ENCODE results near the gene IQSEC1.

IQSEC1 gene

GRCh38 chr3:13067778-13068177, 5.5 kb downstream of the IQSEC1 start:
- no peak for DNase-seq (ENCODE audit: low spot score)

- no peak for DNase-seq (ENCODE audit: low spot score)
Measured at GRCh38 chr3:13066834-13067233, 6.4 kb downstream of the IQSEC1 start.

DNA sequence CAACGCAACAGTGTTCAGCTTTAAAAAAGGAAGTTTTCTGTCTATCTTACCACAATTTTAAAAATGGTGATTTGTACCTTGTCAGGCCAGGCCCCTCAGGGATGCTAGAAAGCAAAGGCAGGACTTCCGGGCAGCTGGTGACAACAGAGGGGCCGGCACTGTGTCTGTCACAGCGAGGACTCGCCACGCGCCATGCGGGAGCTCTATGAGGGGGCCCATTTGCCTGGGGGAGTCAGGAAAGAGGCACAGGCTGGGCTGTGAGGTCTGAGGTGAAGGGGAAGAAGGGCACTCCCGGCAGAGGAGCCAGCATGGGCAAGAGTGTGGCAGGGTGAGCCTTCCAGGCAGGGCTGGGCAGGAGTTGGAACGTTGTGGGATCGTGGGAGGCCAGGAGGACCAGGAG, 7.0 kb downstream of the IQSEC1 start:
- DNase-seq (ENCODE audit: low spot score) = no peak

GRCh38 chr3:13065727-13066126, 7.5 kb downstream of the IQSEC1 start:
- no peak for DNase-seq (ENCODE audit: low spot score)

GRCh38 chr3:13064964-13065363, 8.3 kb downstream of the IQSEC1 start:
- no peak for DNase-seq (ENCODE audit: low spot score)

- no peak for DNase-seq (ENCODE audit: low spot score)
Measured at GRCh38 chr3:13064159-13064868, 8.9 kb downstream of the IQSEC1 start.

GRCh38 chr3:13063225-13063624, 10.0 kb downstream of the IQSEC1 start:
- no peak for DNase-seq (ENCODE audit: low spot score)

- DNase-seq (ENCODE audit: low spot score) = no peak
Measured at GRCh38 chr3:13062647-13063046, 10.6 kb downstream of the IQSEC1 start.

DNA sequence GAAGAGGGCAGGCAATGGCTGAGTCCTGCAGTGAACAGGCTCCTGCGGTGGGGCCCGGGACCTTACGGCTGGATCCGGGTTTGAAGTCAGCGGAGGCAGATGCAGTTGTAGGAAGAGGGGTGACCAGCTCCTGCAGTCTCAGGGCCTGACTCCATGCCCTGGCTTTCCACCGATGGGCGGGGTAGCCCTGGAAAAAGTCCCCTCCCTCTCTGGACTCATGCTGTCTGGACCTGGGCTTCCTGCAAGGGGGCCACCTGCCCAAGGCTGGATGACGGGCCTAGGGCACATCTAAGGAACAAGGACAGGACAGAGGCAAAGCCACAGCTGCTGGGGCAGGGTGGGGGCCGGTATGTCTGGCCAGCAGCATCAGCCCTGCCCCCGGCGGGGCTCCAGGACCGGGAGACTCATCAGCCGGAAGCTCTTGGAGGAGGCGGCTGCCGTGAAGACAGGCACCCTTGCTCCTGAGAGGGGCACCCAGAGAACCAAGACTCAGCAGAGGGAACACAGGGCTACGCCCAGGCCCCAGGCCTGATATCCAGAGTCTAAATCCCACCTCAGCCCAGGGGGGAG, 12.8 kb downstream of the IQSEC1 start:
- DNase-seq (ENCODE audit: low spot score) = no peak

- DNase-seq (ENCODE audit: low spot score) = no peak
Measured at GRCh38 chr3:13058346-13059120, 14.7 kb downstream of the IQSEC1 start.

GRCh38 chr3:13057282-13058040, 15.8 kb downstream of the IQSEC1 start:
- no peak for DNase-seq (ENCODE audit: low spot score)

DNA sequence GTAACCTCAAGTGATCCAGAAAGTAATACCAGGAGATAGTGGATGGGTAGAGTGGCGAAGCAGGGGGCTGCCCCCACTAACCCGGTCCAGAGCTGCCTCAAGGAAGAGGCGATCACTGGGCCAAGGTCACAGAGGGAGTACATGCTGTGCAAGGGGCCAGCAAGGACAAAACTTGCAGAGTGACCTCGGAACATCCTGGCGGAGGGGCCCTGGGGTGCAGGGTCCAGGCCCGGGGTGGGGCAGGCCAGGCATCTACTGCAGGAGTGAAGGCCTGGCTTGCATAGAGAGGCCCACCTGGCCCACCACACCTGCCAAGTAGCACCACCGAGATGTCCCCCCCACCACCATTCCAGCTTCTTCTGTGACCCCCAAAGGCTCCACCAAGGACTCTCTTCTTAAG, 17.6 kb downstream of the IQSEC1 start:
- DNase-seq (ENCODE audit: low spot score) = no peak

- DNase-seq (ENCODE audit: low spot score) = no peak
Measured at GRCh38 chr3:13054341-13055285, 18.6 kb downstream of the IQSEC1 start.

GRCh38 chr3:13053893-13054292, 19.3 kb downstream of the IQSEC1 start:
- no peak for DNase-seq (ENCODE audit: low spot score)

DNA sequence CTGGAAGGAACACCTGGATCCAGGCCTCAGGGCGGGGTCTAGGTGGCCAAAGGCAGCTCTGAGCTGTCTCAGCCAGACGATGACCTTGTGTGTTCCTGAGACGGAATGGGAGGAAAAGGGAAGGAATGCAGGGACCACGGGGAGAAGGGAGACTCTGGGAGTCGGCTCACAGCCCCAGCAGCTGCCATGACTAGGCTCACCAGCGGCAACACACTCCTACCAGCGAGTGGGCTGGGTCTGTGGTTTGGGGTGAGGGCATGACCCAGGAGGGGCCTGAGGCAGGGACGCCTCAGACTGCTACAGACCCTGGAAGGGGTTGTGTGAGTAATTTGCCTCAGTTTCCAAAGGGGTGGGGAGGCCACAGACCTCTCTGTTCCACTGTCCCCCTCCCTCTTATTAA, 19.8 kb downstream of the IQSEC1 start:
- DNase-seq (ENCODE audit: low spot score) = no peak

- DNase-seq (ENCODE audit: low spot score) = no peak
Measured at GRCh38 chr3:13052191-13052820, 20.9 kb downstream of the IQSEC1 start.

GRCh38 chr3:13051581-13051980, 21.6 kb downstream of the IQSEC1 start:
- no peak for DNase-seq (ENCODE audit: low spot score)

DNA sequence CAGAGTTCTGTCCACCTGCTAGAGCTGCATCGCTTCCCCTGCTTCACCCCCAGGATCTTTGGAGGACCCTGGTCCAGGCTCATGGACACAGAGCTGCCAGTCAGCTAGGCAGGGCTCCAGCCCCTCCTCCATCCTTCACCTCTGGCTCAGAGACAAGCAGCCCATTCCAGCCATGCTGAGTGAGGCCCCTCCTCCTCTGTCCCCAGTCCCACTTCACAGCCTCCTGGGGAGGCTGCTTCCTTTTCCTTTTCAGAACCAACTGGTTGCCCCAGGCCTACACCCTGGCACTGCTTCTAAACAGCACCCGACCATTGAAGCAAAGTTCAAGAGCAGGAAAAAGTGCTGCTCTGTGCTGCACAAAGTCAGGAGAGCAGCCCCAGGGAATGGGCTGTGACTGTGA, 22.2 kb downstream of the IQSEC1 start:
- DNase-seq (ENCODE audit: low spot score) = no peak

DNA sequence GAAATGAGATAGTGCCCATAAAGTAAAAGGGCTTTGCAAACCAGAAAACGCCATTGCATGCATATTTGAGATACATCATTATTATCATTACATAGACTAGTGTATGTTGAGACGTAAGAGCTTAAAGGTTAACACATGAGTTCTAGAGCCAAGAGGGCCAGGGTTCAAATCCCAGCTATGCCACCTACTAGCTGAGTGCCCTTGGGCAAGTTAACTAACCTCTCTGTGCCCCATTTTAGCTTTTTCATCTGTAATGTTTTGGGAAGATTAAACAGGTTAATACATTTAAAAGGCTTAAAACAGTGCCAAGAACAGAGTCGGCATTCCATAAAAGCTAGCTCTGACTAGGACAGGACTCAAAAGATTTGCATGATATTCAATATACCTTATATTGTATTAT, 22.8 kb downstream of the IQSEC1 start:
- DNase-seq (ENCODE audit: low spot score) = no peak

GRCh38 chr3:13049400-13049799, 23.8 kb downstream of the IQSEC1 start:
- no peak for DNase-seq (ENCODE audit: low spot score)
